Posterior cingulate gyrus (tissue), 11 donors: Measurements from ENCODE around the gene RFPL4A.
A peak's percentile ranks its signal among the peaks of the same experiment; 100 is the strongest.

ENCODE experiments used
- DNase-seq, 10 donors: peaks; one replicate each; pipeline versions ENCODE4 v3.0.0 to v3.0.0-alpha.2; 2020 to 2021; ENCODE audit warnings: mixed read lengths in 3 of 10
- intact Hi-C: fragments of 100-400 bp; cut with DNase I; formaldehyde crosslinking; loops from one replicate; pipeline ENCODE4 v1.15.1; 2023

Gene RFPL4A

GRCh38 chr19:55801416-55801815, 42.5 kb downstream of the RFPL4A start:
- no peak for DNase-seq
- intact Hi-C loops, result no loop called here

- intact Hi-C loops, result no loop called here
- DNase-seq, result no peak
Measured at GRCh38 chr19:55802281-55802680, 43.4 kb downstream of the RFPL4A start.

- intact Hi-C loops, result no loop called here
- DNase-seq, result peak in 2 of 10 donors; percentile 7 to 16
Measured at GRCh38 chr19:55809381-55810058, 50.6 kb downstream of the RFPL4A start.

- no peak for DNase-seq
- intact Hi-C loops, result no loop called here
Measured at GRCh38 chr19:55811340-55811739, 52.4 kb downstream of the RFPL4A start.

- intact Hi-C loops, result no loop called here
- DNase-seq, result no peak
Measured at GRCh38 chr19:55812449-55812848, 53.6 kb downstream of the RFPL4A start.
